Heart right ventricle (tissue), 16 donors: ENCODE results near the gene TIMM8B. TPM values are rescaled to one million over a fixed set of nuclear protein-coding genes. Genes with fewer than 3 reads are reported as not detected.

Experiments
- ATAC-seq, 8 donors: fragments of 200-7000 bp; cut with Tn5 transposase; one replicate each; pipeline ENCODE4 v1.9.1; 2020; ENCODE audit warnings: mild to moderate bottlenecking in 8 of 8, moderate library complexity in 8 of 8, moderate number of reproducible peaks in 1 of 8
- DNase-seq, 2 donors: peaks; one replicate each; pipeline ENCODE4 v3.0.0-alpha.2; 2020
- H3K27ac ChIP-seq, 10 donors: fragments of 200-600 bp; sonication (generic) in 2 of 10; one replicate each; pipeline versions ENCODE4 v1.5.0 to v1.8.0; 2020 to 2022; ENCODE audit warnings: mild to moderate bottlenecking in 3 of 10
- H3K27me3 ChIP-seq, 7 donors: fragments of 200-600 bp; one replicate each; pipeline ENCODE4 v1.8.0; 2021 to 2022; ENCODE audit warnings: mild to moderate bottlenecking in 2 of 7
- H3K36me3 ChIP-seq, 9 donors: fragments of 200-600 bp; sonication (generic) in 1 of 9; one replicate each; pipeline versions ENCODE4 v1.5.0 to v1.8.0; 2020 to 2022; ENCODE audit warnings: mild to moderate bottlenecking in 2 of 9
- H3K4me1 ChIP-seq, 9 donors: fragments of 200-600 bp; sonication (generic) in 1 of 9; one replicate each; pipeline versions ENCODE4 v1.5.0 to v1.8.0; 2020 to 2022; ENCODE audit warnings: mild to moderate bottlenecking in 4 of 9
- H3K4me3 ChIP-seq, 10 donors: fragments of 200-600 bp; sonication (generic) in 2 of 10; one replicate each; pipeline versions ENCODE4 v1.5.0 to v1.8.0; 2020 to 2022; ENCODE audit warnings: mild to moderate bottlenecking in 7 of 10, moderate library complexity in 2 of 10
- H3K9me3 ChIP-seq, 11 donors: fragments of 200-600 bp in 10 of 11; sonication (generic) in 2 of 11; one replicate each; pipeline versions ENCODE4 v1.5.0 to v1.8.0; 2013 to 2022; ENCODE audit warnings: mild to moderate bottlenecking in 2 of 11, control low read depth in 1 of 11, moderate library complexity in 1 of 11
- WGBS, 2 donors: extraction: QIAGEN DNeasy Blood & Tissue Kit; methylation state at CpG; one replicate each; pipeline ENCODE4 v1.1.7; 2013; ENCODE audit warnings: inconsistent platforms in 1 of 2; 5-methylcytosine and 5-hydroxymethylcytosine counted together
- intact Hi-C, 10 donors: fragments of 100-400 bp; cut with DNase I; formaldehyde crosslinking; loops; one replicate each; pipeline versions ENCODE4 v1.11.1 to v1.14.2; 2022
- polyA plus RNA-seq, 2 donors: library from polyadenylated mRNA; stranded (reverse); fragments of 200-250 nt; gene quantifications; one replicate each; pipeline ENCODE4 v1.2.3, GENCODE V29; 2013
- total RNA-seq, 10 donors: library from RNA; stranded (reverse); fragmentation: NEBNext Ultra II Directional in 3 of 10; extraction: Animal tissue kit (Norgen Biotek cat#: 25700) in 3 of 10; gene quantifications; one replicate each; pipeline versions ENCODE4 v1.2.1 to v1.2.4, GENCODE V29; 2021 to 2023
- TF ChIP-seq, protein P1 (sequence below), 9 donors: fragments of 200-600 bp; sonication (generic) in 2 of 9; IDR thresholded peaks; one replicate each; pipeline versions ENCODE4 v1.5.0 to v1.8.0; 2021 to 2022; ENCODE audit warnings: antibody characterized with exemption in 9 of 9, mild to moderate bottlenecking in 5 of 9, moderate library complexity in 1 of 9
- donor health status: Arrhythmogenic right ventricular cardiomyopathy.
- donor health status: ischemic (EF 13 %, LVEDD 7.1; RV severe dilation, severe dysfunction).
- donor health status: healthy with polysubstance abuse.
- donor health status: DM: no; HTN: yes; CAD: no.
- donor health status: DM: no; HTN: no; CAD: no.
- donor health status: ischemic (EF 25% LVEDD 6.9; RV normal size, moderate dysfunction).
- donor health status: ischemic (EF 25% LVEDD 5.7; RV mildly dilated, moderate dysfunction).
- donor health status: healthy.
- donor health status: DM: yes; HTN: yes; CAD: no.
- donor health status: Ischemic cardiomyopathy.
- donor health status: ischemic (EF 35%, LVEDD 5.7; RV mildly dilated, moderate dysfunction).
- donor health status: nonischemic (EF 11% LVEDD 7.7; RV severe dilation, severe dysfunction).
- donor health status: DM: yes; HTN: yes; CAD: no.
- donor health status: PGD.
- donor health status: ischemic (EF 29% LVEDD 5.4; RV normal size, mild dysfunction).
- donor health status: nonischemic (EF 23%, LVEDD 6.1; RV moderate dilation, normal function).

TIMM8B gene
- total and polyA plus RNA-seq, 12 donors, result 142 to 194 (median 168) TPM

DNA sequence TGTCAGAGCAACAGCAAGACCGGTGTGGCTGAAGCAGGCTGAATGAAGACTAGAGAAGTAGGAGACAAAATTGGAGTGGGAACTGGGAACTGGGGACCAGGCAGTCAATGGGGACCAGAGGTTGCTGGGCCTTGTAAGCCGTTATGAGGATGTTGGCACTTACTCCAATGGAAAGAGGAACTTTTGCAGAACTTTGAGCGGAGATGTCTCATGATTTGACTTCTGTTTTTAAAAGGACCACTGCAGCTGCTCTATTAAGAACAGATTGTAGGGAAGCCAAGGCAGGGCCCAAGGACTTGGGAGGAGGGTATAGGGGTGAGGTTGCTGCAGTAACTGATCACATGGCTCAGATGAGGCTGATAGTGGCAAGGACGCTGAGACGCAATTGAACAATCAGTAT is 43.1 kb upstream of the TIMM8B start:
- ATAC-seq, result peak in 7 of 8 donors; percentile 52 to 80 (median 64)
- DNase-seq, result peak in 1 of 2 donors; percentile 6
- intact Hi-C loops, result no loop called here
- H3K27me3 ChIP-seq, result no peaks in the 10 kb centered on the region
- no peaks in the 10 kb centered on the region for H3K36me3 ChIP-seq
- H3K27ac ChIP-seq, result no peak overlapping the region
- no peak overlapping the region for H3K4me3 ChIP-seq
- TF ChIP-seq, protein P1, sequence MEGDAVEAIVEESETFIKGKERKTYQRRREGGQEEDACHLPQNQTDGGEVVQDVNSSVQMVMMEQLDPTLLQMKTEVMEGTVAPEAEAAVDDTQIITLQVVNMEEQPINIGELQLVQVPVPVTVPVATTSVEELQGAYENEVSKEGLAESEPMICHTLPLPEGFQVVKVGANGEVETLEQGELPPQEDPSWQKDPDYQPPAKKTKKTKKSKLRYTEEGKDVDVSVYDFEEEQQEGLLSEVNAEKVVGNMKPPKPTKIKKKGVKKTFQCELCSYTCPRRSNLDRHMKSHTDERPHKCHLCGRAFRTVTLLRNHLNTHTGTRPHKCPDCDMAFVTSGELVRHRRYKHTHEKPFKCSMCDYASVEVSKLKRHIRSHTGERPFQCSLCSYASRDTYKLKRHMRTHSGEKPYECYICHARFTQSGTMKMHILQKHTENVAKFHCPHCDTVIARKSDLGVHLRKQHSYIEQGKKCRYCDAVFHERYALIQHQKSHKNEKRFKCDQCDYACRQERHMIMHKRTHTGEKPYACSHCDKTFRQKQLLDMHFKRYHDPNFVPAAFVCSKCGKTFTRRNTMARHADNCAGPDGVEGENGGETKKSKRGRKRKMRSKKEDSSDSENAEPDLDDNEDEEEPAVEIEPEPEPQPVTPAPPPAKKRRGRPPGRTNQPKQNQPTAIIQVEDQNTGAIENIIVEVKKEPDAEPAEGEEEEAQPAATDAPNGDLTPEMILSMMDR (IDR thresholded peaks at IDR 0.05), result no peak
- H3K9me3 ChIP-seq, result no peaks in the 10 kb centered on the region
- WGBS, 2 donors, result 87 to 91% methylated on average over 5 of the region's 5 CpGs
- H3K4me1 ChIP-seq, result peaks cover 0 to 14% (median 0%) of the 10 kb centered on the region in 9 donors

DNA sequence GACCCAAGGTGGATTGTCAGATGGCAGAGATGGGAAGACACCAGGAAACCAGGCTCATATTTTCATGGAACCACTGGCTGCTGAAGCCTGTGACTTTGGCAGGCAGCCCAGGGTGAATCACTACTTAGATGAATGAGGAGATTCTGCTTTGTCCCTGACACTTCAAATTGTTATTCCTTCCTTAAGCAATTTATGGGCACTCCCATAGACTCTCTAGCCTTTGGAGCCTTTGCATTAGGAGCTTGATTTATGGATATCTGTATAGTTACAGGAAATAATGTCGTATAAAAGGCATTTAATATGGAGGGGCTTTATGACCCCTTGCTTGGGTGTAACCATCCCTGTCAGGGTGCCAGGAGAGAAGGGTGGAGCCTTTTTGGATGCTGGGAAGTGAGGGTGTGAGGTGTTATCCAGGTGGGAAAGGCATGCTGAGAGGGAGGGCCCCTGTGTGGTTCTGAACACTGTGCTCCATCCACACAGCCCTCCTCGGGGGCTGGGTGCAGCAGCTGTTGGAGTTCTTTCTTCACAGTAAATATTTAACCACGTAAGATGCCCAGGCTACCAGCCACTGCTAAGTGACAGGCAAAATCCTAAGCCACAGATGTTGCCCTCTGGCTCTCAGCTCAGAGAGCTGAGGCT is 42.0 kb upstream of the TIMM8B start:
- Histone ChIP-seq H3K4me1 (peaks cover 0 to 14% (median 0%) of the 10 kb centered on the region in 9 donors), H3K4me3 (no peak overlapping the region), H3K27me3 (no peaks in the 10 kb centered on the region), H3K36me3 (no peaks in the 10 kb centered on the region), H3K9me3 (no peaks in the 10 kb centered on the region), H3K27ac (peak overlapping the region in 1 of 10 donors; percentile 5)
- TF ChIP-seq, protein P1 (IDR thresholded peaks at IDR 0.05), result no peak
- peak in 1 of 8 donors; percentile 57 for ATAC-seq
- WGBS, 2 donors, result 66 to 68% methylated on average over 3 of the region's 3 CpGs
- intact Hi-C loops, result no loop called here
- peak in 1 of 2 donors; percentile 18 for DNase-seq

DNA sequence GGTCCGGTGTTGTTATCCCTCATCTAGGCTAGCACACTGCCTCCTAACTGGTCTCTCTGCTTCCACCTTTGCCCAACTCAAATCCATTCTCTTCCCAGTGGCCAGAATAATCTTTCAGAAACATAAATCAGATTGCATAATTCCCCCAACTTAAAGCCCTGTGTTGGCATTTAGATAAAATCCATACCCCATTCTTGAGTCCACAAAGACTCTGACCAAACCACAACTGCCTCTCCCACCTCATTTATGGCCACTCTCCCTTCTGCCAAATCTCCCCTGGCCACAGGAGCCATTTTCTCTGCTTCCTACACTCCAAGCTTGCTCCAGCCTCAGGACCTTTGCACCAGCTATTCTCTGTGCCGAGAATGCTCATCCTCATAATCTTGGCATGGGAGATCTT is 40.5 kb upstream of the TIMM8B start:
- TF ChIP-seq, protein P1 (IDR thresholded peaks at IDR 0.05), result no peak
- peaks cover 0 to 14% (median 0%) of the 10 kb centered on the region in 9 donors for H3K4me1 ChIP-seq
- H3K27me3 ChIP-seq, result no peaks in the 10 kb centered on the region
- H3K36me3 ChIP-seq, result no peaks in the 10 kb centered on the region
- DNase-seq (no peak), ATAC-seq (no peak)
- no peak overlapping the region for H3K27ac ChIP-seq
- WGBS, 2 donors, result 97 to 99% methylated on average over 2 of the region's 2 CpGs
- no peaks in the 10 kb centered on the region for H3K9me3 ChIP-seq
- intact Hi-C loops, result no loop called here
- no peak overlapping the region for H3K4me3 ChIP-seq

DNA sequence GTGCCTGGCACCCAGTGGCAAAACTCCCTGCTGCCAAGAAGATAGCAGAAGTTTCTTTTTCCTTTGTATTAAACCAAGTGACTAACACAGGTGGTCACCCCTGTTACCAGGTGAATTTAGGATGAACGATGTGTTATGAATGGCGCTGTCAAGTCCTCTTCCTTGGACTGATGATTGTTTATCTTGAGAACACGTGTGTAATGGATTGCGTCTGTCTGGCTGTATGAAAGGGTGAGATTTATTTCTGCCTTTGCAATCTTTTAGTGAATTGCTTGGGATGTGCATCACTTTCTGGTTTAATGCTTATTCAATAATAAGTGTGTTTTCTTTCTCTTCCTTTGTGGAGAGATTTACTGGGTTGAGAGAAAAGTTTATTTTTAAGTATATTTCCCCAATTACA is 36.6 kb upstream of the TIMM8B start:
- Histone ChIP-seq H3K4me1 (peaks cover 0 to 14% (median 0%) of the 10 kb centered on the region in 9 donors), H3K36me3 (peaks cover 0 to 9% (median 0%) of the 10 kb centered on the region in 9 donors), H3K9me3 (no peaks in the 10 kb centered on the region), H3K27ac (no peak overlapping the region), H3K4me3 (no peak overlapping the region), H3K27me3 (no peaks in the 10 kb centered on the region)
- TF ChIP-seq, protein P1 (IDR thresholded peaks at IDR 0.05), result no peak
- DNase-seq (no peak), ATAC-seq (no peak)
- WGBS, 2 donors, result 75 to 78% methylated on average over 4 of the region's 4 CpGs
- intact Hi-C loops, result no loop called here
